Stimulated activated CD4-positive, alpha-beta T cell treated with anti-CD3 and anti-CD28 coated beads, TNF-alpha, amount 100 ng/mL, for 48 hours (primary cell): ENCODE measurements around the gene PLA2G4B.

Source experiments
- DNase-seq, 3 donors: peaks; one replicate each; pipeline ENCODE4 v3.0.0-alpha.2; 2020; ENCODE audit warnings: low read depth in 3 of 3

The PLA2G4B gene

GRCh38 chr15:41827290-41827879 is 11.3 kb upstream of the PLA2G4B start:
- DNase-seq = peak in 1 of 3 donors; percentile 4

- peak; percentile 85 to 99 (median 96) for DNase-seq
Observed at GRCh38 chr15:41827880-41828806, 10.5 kb upstream of the PLA2G4B start, which contains the start of gene JMJD7. Gene JMJD7, plus strand, starts transcription at chr15:41828092. Its CDS starts 33 bp downstream, at chr15:41828125.

- no peak for DNase-seq
Observed at GRCh38 chr15:41828807-41829141, 9.9 kb upstream of the PLA2G4B start.

- no peak for DNase-seq
Observed at GRCh38 chr15:41829959-41830646, 8.5 kb upstream of the PLA2G4B start.

GRCh38 chr15:41831291-41831690 is 7.4 kb upstream of the PLA2G4B start:
- DNase-seq = peak in 2 of 3 donors; percentile 20 to 36

- no peak for DNase-seq
Observed at GRCh38 chr15:41832208-41832607, 6.4 kb upstream of the PLA2G4B start.

- DNase-seq = peak in 1 of 3 donors; percentile 10
Observed at GRCh38 chr15:41832875-41833274, 5.8 kb upstream of the PLA2G4B start.

- no peak for DNase-seq
Observed at GRCh38 chr15:41834096-41834495, 4.6 kb upstream of the PLA2G4B start.

GRCh38 chr15:41836073-41836472 is 2.6 kb upstream of the PLA2G4B start:
- DNase-seq = no peak

GRCh38 chr15:41836713-41837454 is 1.8 kb upstream of the PLA2G4B start:
- DNase-seq = no peak

- DNase-seq = no peak
Observed at GRCh38 chr15:41839781-41840491, 1.3 kb downstream of the PLA2G4B start.

- no peak for DNase-seq
Observed at GRCh38 chr15:41840673-41841072, 2.0 kb downstream of the PLA2G4B start.

- DNase-seq = no peak
Observed at GRCh38 chr15:41841131-41841530, 2.5 kb downstream of the PLA2G4B start.

GRCh38 chr15:41842229-41842628 is 3.6 kb downstream of the PLA2G4B start:
- no peak for DNase-seq

- DNase-seq = no peak
Observed at GRCh38 chr15:41843571-41843970, 4.9 kb downstream of the PLA2G4B start.

GRCh38 chr15:41844814-41845213 is 6.2 kb downstream of the PLA2G4B start:
- no peak for DNase-seq

- DNase-seq = no peak
Observed at GRCh38 chr15:41847206-41847605, 8.6 kb downstream of the PLA2G4B start.

- no peak for DNase-seq
Observed at GRCh38 chr15:41847981-41848380, 9.3 kb downstream of the PLA2G4B start.

GRCh38 chr15:41848631-41849030 is 10.0 kb downstream of the PLA2G4B start:
- DNase-seq = peak in 2 of 3 donors; percentile 50 to 67

GRCh38 chr15:41849204-41849603 is 10.6 kb downstream of the PLA2G4B start:
- no peak for DNase-seq

GRCh38 chr15:41849861-41850260 is 11.2 kb downstream of the PLA2G4B start:
- DNase-seq = no peak
